Keratinocyte (primary cell): ENCODE results near the gene NRXN2. TPM values are rescaled to one million over a fixed set of nuclear protein-coding genes. Genes with fewer than 3 reads are reported as not detected.

Experiments used
- DNase-seq: peaks from one replicate; pipeline ENCODE4 v3.0.0-alpha.2; 2011; ENCODE audit warnings: low read depth, missing footprints, low spot score
- FAIRE-seq: peaks from 2 replicates; lab custom pipeline; 2011; peaks lifted over from hg19 to GRCh38; lab: Jason Lieb, UNC
- H2AFZ ChIP-seq: 2 replicates; pipeline ENCODE4 v1.6.0; 2012; ENCODE audit warnings: low read length, control low read depth, inconsistent platforms; ENCODE audit not compliant: control insufficient read depth
- H3K27ac ChIP-seq: 2 replicates; pipeline ENCODE4 v1.5.1; 2011; ENCODE audit warnings: low read length; ENCODE audit not compliant: control insufficient read depth, insufficient read depth
- H3K27me3 ChIP-seq: 3 replicates; pipeline ENCODE4 v1.6.0; 2011; ENCODE audit warnings: low read length; ENCODE audit not compliant: control insufficient read depth, insufficient read depth; ENCODE audit errors: extremely low read depth
- H3K36me3 ChIP-seq, 2 experiments: 2 replicates in 1 of 2; 3 replicates in 1 of 2; pipeline ENCODE4 v1.5.1; 2011; ENCODE audit warnings: low read length in 2 of 2, mild to moderate bottlenecking in 1 of 2; ENCODE audit not compliant: control insufficient read depth in 2 of 2, insufficient read depth in 2 of 2; ENCODE audit errors: extremely low read depth in 1 of 2
- H3K4me1 ChIP-seq: 3 replicates; pipeline ENCODE4 v1.5.1; 2011; ENCODE audit warnings: low read length; ENCODE audit not compliant: control insufficient read depth, insufficient read depth; ENCODE audit errors: extremely low read depth
- H3K4me2 ChIP-seq: 3 replicates; pipeline ENCODE4 v1.6.0; 2011; ENCODE audit warnings: low read depth, low read length; ENCODE audit not compliant: control insufficient read depth, insufficient read depth; ENCODE audit errors: extremely low read depth
- H3K4me3 ChIP-seq, 3 experiments: fragments of 200-600 bp in 1 of 3; sonication (generic) in 1 of 3; 2 replicates in 2 of 3; 3 replicates in 1 of 3; pipeline ENCODE4 v1.5.1; 2011 to 2016; ENCODE audit warnings: low read length in 3 of 3, mild to moderate bottlenecking in 3 of 3, control low read depth in 2 of 3, inconsistent platforms in 1 of 3, low read depth in 1 of 3, mixed read lengths in 1 of 3, mixed run types in 1 of 3, moderate library complexity in 1 of 3; ENCODE audit not compliant: control insufficient read depth in 2 of 3, insufficient read depth in 2 of 3; ENCODE audit errors: extremely low read depth in 1 of 3
- H3K79me2 ChIP-seq: 2 replicates; pipeline ENCODE4 v1.6.0; 2012; ENCODE audit warnings: low read length; ENCODE audit not compliant: control insufficient read depth, insufficient read depth
- H3K9ac ChIP-seq: 3 replicates; pipeline ENCODE4 v1.6.0; 2011; ENCODE audit warnings: low read length; ENCODE audit not compliant: control insufficient read depth, insufficient read depth; ENCODE audit errors: extremely low read depth
- H3K9me1 ChIP-seq: 3 replicates; pipeline ENCODE4 v1.6.0; 2011; ENCODE audit warnings: low read length; ENCODE audit not compliant: control insufficient read depth, insufficient read depth; ENCODE audit errors: extremely low read depth
- H3K9me3 ChIP-seq: 2 replicates; pipeline ENCODE4 v1.5.1; 2012; ENCODE audit warnings: low read depth, low read length; ENCODE audit not compliant: control insufficient read depth
- H4K20me1 ChIP-seq: 3 replicates; pipeline ENCODE4 v1.6.0; 2011; ENCODE audit warnings: low read length; ENCODE audit not compliant: control insufficient read depth, insufficient read depth; ENCODE audit errors: extremely low read depth
- EZH2 ChIP-seq: IDR thresholded peaks from one replicate; pipeline ENCODE4 v1.6.1; 2012; ENCODE audit warnings: inconsistent platforms, mild to moderate bottlenecking, low read length, moderate library complexity
- dilution Hi-C: fragments of 300-500 bp; cut with MboI; formaldehyde crosslinking; loops from one replicate; pipeline ENCODE4 v1.7.0; 2020; ENCODE audit warnings: low sequenced_read_pairs; ENCODE audit not compliant: extremely low pct_ligation_motif_present
- polyA plus RNA-seq, 5 experiments: library from polyadenylated mRNA; depleted of rRNA in 3 of 5; stranded (reverse) in 3 of 5; stranded (forward) in 1 of 5; unstranded in 1 of 5; fragments of >200 nt; gene quantifications; 1 replicate in 1 of 5; 2 replicates in 3 of 5; 3 replicates in 1 of 5; pipeline versions ENCODE4 v1.2.1 to v1.2.3, GENCODE V29; 2011 to 2012; ENCODE audit warnings: missing spikeins in 2 of 5, low read depth in 1 of 5, low replicate concordance in 1 of 5
- TF ChIP-seq, protein P1 (sequence below), 3 experiments: IDR thresholded peaks in 1 of 3; conservative IDR thresholded peaks in 1 of 3; optimal IDR thresholded peaks in 1 of 3; 2 replicates in 2 of 3; 3 replicates in 1 of 3; pipeline versions ENCODE3 to v1.5.1; 2011; ENCODE audit warnings: low read length in 3 of 3, mild to moderate bottlenecking in 3 of 3, moderate library complexity in 2 of 3, control low read depth in 1 of 3, inconsistent platforms in 1 of 3; ENCODE audit not compliant: insufficient read depth in 2 of 3; ENCODE audit errors: extremely low read depth in 1 of 3

The NRXN2 gene
- polyA plus RNA-seq, 1 donor (not counting 4 experiments of a cell fraction or from before 2014, with no cell fraction given), result not detected

GRCh38 chr11:64679846-64680245, 43.2 kb downstream of the NRXN2 start:
- Histone ChIP-seq H3K4me2 (no peak overlapping the region), H3K36me3 (no peaks in the 10 kb centered on the region), H3K9me1 (peaks cover under 1% of the 10 kb centered on the region), H4K20me1 (no peaks in the 10 kb centered on the region), H3K9me3 (no peaks in the 10 kb centered on the region), H2AFZ (no peak overlapping the region), H3K9ac (no peak overlapping the region), H3K4me1 (peaks cover 21% of the 10 kb centered on the region), H3K79me2 (no peaks in the 10 kb centered on the region), H3K27ac (no peak overlapping the region), H3K27me3 (peaks cover 18% of the 10 kb centered on the region), H3K4me3 (no peak overlapping the region)
- no peak for DNase-seq
- dilution Hi-C loops, result no loop called here
- no peak for FAIRE-seq
- no peak for TF ChIP-seq EZH2
- TF ChIP-seq, protein P1, sequence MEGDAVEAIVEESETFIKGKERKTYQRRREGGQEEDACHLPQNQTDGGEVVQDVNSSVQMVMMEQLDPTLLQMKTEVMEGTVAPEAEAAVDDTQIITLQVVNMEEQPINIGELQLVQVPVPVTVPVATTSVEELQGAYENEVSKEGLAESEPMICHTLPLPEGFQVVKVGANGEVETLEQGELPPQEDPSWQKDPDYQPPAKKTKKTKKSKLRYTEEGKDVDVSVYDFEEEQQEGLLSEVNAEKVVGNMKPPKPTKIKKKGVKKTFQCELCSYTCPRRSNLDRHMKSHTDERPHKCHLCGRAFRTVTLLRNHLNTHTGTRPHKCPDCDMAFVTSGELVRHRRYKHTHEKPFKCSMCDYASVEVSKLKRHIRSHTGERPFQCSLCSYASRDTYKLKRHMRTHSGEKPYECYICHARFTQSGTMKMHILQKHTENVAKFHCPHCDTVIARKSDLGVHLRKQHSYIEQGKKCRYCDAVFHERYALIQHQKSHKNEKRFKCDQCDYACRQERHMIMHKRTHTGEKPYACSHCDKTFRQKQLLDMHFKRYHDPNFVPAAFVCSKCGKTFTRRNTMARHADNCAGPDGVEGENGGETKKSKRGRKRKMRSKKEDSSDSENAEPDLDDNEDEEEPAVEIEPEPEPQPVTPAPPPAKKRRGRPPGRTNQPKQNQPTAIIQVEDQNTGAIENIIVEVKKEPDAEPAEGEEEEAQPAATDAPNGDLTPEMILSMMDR (optimal IDR thresholded peaks at IDR 0.05 in 1 of 3, IDR thresholded peaks at IDR 0.05 in 1 of 3, conservative IDR thresholded peaks at IDR 0.05 in 1 of 3; ENCODE audit: extremely low read depth in 1 of 3, insufficient read depth in 2 of 3, low read length in 3 of 3), result no peak

DNA sequence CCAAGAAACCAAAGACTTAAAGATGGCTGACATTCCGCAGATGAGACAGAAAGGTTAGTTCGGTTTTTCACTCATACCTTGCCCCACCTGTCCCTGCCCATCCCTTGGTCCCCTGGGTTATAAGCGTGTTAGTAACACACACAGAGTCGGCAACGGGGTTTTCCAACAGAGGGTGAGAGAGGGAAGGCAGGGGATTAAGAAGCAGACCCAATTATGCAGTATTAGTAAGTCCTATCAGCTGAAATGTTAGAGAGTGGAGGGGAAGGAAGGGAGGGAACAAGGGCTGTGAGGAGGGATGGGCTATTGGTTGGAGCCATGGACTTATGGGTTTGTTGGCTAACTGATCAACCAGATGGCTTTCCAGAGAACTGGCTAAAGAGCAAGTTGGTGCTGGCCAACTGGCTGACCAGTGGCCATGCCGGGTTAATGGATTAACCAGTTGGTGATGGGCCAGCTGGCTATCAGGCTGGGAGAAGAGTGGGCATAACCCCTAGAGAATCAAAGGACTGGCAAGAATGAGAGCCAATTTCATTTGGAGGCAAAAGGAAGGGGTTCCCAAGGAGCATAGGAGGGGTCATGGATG, 45.5 kb downstream of the NRXN2 start:
- no peak overlapping the region for H3K27ac ChIP-seq
- H3K4me2 ChIP-seq, result no peak overlapping the region
- peaks cover 24% of the 10 kb centered on the region for H3K27me3 ChIP-seq
- TF ChIP-seq EZH2, result no peak
- TF ChIP-seq, protein P1 (optimal IDR thresholded peaks at IDR 0.05 in 1 of 3, IDR thresholded peaks at IDR 0.05 in 1 of 3, conservative IDR thresholded peaks at IDR 0.05 in 1 of 3; ENCODE audit: extremely low read depth in 1 of 3, insufficient read depth in 2 of 3, low read length in 3 of 3), result no peak
- H3K9me1 ChIP-seq, result no peaks in the 10 kb centered on the region
- H3K4me3 ChIP-seq, result no peak overlapping the region
- no peaks in the 10 kb centered on the region for H3K36me3 ChIP-seq
- no peaks in the 10 kb centered on the region for H4K20me1 ChIP-seq
- dilution Hi-C loops, result no loop called here
- H3K9ac ChIP-seq, result no peak overlapping the region
- H2AFZ ChIP-seq, result no peak overlapping the region
- peaks cover 9% of the 10 kb centered on the region for H3K4me1 ChIP-seq
- FAIRE-seq (no peak), DNase-seq (no peak)
- H3K79me2 ChIP-seq, result no peaks in the 10 kb centered on the region
- H3K9me3 ChIP-seq, result no peaks in the 10 kb centered on the region
